Bronchial epithelial cell (primary cell): ENCODE results near the gene TP53AIP1. TPM values are rescaled to one million over a fixed set of nuclear protein-coding genes. Genes with fewer than 3 reads are reported as not detected.

Experiments
- DNase-seq: peaks from one replicate; pipeline ENCODE4 v3.0.0-alpha.2; 2010; ENCODE audit warnings: low read depth
- FAIRE-seq: peaks from 2 replicates; lab custom pipeline; 2011; peaks lifted over from hg19 to GRCh38; lab: Jason Lieb, UNC
- H3K27me3 ChIP-seq: 2 replicates; pipeline ENCODE4 v1.5.1; 2011; ENCODE audit warnings: low read length; ENCODE audit not compliant: control insufficient read depth, insufficient read depth
- H3K36me3 ChIP-seq: 2 replicates; pipeline ENCODE4 v1.5.1; 2011; ENCODE audit warnings: low read length; ENCODE audit not compliant: control insufficient read depth, insufficient read depth
- H3K4me3 ChIP-seq: 2 replicates; pipeline ENCODE4 v1.5.1; 2011; ENCODE audit warnings: mild to moderate bottlenecking, low read depth, low read length, control low read depth
- CTCF ChIP-seq: IDR thresholded peaks from 2 replicates; pipeline ENCODE4 v1.5.1; 2011; ENCODE audit warnings: mild to moderate bottlenecking, moderate library complexity, low read length, control low read depth, inconsistent platforms; ENCODE audit not compliant: insufficient read depth, severe bottlenecking
- total RNA-seq: library from RNA; depleted of rRNA; stranded (reverse); fragments of >200 nt; gene quantifications from 2 replicates; pipeline ENCODE4 v1.2.1, GENCODE V29; 2014

The TP53AIP1 gene
- total RNA-seq, 1 donor from 2014 or later, result 1.3 TPM

- DNase-seq, result peak; percentile 82
- Histone ChIP-seq H3K36me3 (peaks cover 2% of the 10 kb centered on the region), H3K27me3 (no peaks in the 10 kb centered on the region), H3K4me3 (no peak overlapping the region)
- FAIRE-seq, result peak; percentile 81
- no peak for TF ChIP-seq CTCF
Observed at GRCh38 chr11:128909438-128910125, 33.1 kb downstream of the TP53AIP1 start.

- no peak for FAIRE-seq
- DNase-seq, result peak; percentile 87
- Histone ChIP-seq H3K4me3 (no peak overlapping the region), H3K36me3 (peaks cover 2% of the 10 kb centered on the region), H3K27me3 (no peaks in the 10 kb centered on the region)
- TF ChIP-seq CTCF, result no peak
Observed at GRCh38 chr11:128908391-128909246, 34.1 kb downstream of the TP53AIP1 start.

GRCh38 chr11:128907585-128907984, 35.1 kb downstream of the TP53AIP1 start:
- Histone ChIP-seq H3K4me3 (no peak overlapping the region), H3K36me3 (peaks cover 2% of the 10 kb centered on the region), H3K27me3 (no peaks in the 10 kb centered on the region)
- DNase-seq, result no peak
- TF ChIP-seq CTCF, result no peak
- no peak for FAIRE-seq

- H3K27me3 ChIP-seq, result no peaks in the 10 kb centered on the region
- TF ChIP-seq CTCF, result no peak
- FAIRE-seq, result no peak
- DNase-seq, result no peak
- H3K4me3 ChIP-seq, result peak overlapping the region; percentile 50
- H3K36me3 ChIP-seq, result peaks cover 5% of the 10 kb centered on the region
Observed at GRCh38 chr11:128906185-128907050, 36.3 kb downstream of the TP53AIP1 start.

GRCh38 chr11:128905345-128906184, 37.1 kb downstream of the TP53AIP1 start:
- no peaks in the 10 kb centered on the region for H3K27me3 ChIP-seq
- peak; percentile 49 for TF ChIP-seq CTCF
- peak; percentile 72 for DNase-seq
- peak overlapping the region; percentile 50 for H3K4me3 ChIP-seq
- no peak for FAIRE-seq
- peaks cover 5% of the 10 kb centered on the region for H3K36me3 ChIP-seq
